ENCODE results near the gene WDR1.

Gene WDR1

DNA sequence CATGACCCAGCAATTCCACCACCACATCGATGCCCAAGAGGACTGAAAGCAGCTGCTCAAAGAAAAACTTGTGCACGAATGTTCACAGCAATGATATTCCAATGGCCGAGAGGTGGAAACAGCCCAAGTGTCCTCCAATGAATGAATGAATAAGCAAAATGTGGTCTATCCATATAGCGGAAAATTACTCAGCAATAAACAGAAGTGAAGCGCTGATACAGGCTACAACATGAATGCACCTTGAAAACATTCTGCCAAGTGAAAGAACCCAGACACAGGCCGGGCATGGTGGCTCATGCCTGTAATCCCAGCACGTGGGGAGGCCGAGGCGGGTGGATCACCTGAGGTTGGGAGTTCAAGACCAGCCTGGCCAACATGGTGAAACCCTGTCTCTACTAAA is 90.1 kb downstream of the WDR1 start:
- Histone ChIP-seq H3K4me3 (no peak overlapping the region), H3K9me3 (no peaks in the 10 kb centered on the region), H3K27me3 (no peaks in the 10 kb centered on the region), H3K36me3 (no peaks in the 10 kb centered on the region), H3K4me1 (peaks cover 0 to 11% (median 3%) of the 10 kb centered on the region in 4 donors), H3K27ac (no peak overlapping the region)
- DNase-seq, result no peak
- intact Hi-C loops (cut with DNase I; ENCODE audit: low total_unique reads), result no loop called here
- TF ChIP-seq, protein P1, sequence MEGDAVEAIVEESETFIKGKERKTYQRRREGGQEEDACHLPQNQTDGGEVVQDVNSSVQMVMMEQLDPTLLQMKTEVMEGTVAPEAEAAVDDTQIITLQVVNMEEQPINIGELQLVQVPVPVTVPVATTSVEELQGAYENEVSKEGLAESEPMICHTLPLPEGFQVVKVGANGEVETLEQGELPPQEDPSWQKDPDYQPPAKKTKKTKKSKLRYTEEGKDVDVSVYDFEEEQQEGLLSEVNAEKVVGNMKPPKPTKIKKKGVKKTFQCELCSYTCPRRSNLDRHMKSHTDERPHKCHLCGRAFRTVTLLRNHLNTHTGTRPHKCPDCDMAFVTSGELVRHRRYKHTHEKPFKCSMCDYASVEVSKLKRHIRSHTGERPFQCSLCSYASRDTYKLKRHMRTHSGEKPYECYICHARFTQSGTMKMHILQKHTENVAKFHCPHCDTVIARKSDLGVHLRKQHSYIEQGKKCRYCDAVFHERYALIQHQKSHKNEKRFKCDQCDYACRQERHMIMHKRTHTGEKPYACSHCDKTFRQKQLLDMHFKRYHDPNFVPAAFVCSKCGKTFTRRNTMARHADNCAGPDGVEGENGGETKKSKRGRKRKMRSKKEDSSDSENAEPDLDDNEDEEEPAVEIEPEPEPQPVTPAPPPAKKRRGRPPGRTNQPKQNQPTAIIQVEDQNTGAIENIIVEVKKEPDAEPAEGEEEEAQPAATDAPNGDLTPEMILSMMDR (IDR thresholded peaks at IDR 0.05), result no peak

DNA sequence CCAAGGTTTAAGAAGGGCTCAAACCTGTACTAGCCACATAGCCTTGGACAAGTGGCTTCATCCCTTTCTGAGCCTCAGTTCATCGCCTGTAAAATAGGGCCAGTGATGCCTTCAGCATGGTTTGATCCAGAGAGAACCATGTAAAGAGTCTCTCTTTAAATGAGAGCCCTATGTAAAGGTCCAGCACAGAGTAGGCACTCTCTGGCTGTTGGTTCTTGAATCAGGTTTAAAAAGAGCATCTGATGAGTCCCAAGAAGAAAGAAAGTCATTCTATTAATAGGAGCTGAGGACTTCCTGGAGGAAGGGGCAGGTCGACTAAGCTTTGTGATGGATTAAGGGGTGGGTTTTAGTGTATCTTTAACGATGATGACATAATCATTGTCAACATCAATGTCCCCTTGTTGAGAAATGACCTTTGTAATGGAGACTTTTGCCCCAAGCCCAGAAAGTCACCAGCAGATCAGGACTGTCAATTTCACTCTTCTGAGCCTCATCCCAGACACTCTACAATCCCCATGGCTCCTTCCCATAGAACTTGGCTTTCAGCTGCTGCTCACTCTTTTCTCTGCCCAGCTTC is 91.3 kb downstream of the WDR1 start:
- no peaks in the 10 kb centered on the region for H3K9me3 ChIP-seq
- TF ChIP-seq, protein P1 (IDR thresholded peaks at IDR 0.05), result no peak
- no peaks in the 10 kb centered on the region for H3K36me3 ChIP-seq
- no peak overlapping the region for H3K4me3 ChIP-seq
- no peak overlapping the region for H3K27ac ChIP-seq
- no peaks in the 10 kb centered on the region for H3K27me3 ChIP-seq
- DNase-seq, result no peak
- intact Hi-C loops (cut with DNase I; ENCODE audit: low total_unique reads), result no loop called here
- H3K4me1 ChIP-seq, result peaks cover 0 to 22% (median 12%) of the 10 kb centered on the region in 4 donors
